Ovary (tissue), 9 donors: Measurements from ENCODE around the gene BRSK2. TPM values are rescaled to one million over a fixed set of nuclear protein-coding genes. Genes with fewer than 3 reads are reported as not detected.

Source experiments
- DNase-seq, 5 donors: peaks; one replicate each; pipeline ENCODE4 v3.0.0-alpha.2; 2019 to 2020
- H3K27ac ChIP-seq, 2 donors: fragments of 200-600 bp; one replicate each; pipeline versions ENCODE4 v1.5.1 to v1.8.0; 2019 to 2022
- H3K27me3 ChIP-seq: fragments of 200-600 bp; one replicate; pipeline ENCODE4 v1.8.0; 2022
- H3K36me3 ChIP-seq: fragments of 200-600 bp; sonication (generic); one replicate; pipeline ENCODE4 v1.5.1; 2019
- H3K4me1 ChIP-seq: one replicate; pipeline ENCODE4 v1.8.1; 2013; ENCODE audit warnings: mild to moderate bottlenecking, moderate library complexity; ENCODE audit not compliant: insufficient read depth
- H3K4me3 ChIP-seq: fragments of 200-600 bp; sonication (generic); one replicate; pipeline ENCODE4 v1.5.1; 2017
- H3K9me3 ChIP-seq, 2 donors: fragments of 200-600 bp in 1 of 2; sonication (generic) in 1 of 2; one replicate each; pipeline versions ENCODE4 v1.5.1 to v1.8.1; 2013 to 2019; ENCODE audit warnings: mild to moderate bottlenecking in 1 of 2, moderate library complexity in 1 of 2
- EP300 ChIP-seq: sonication (generic); formaldehyde crosslinking; IDR thresholded peaks from one replicate; pipeline ENCODE4 v1.6.1; 2017; ENCODE audit warnings: antibody characterized with exemption
- POLR2A ChIP-seq: fragments of 450-650 bp; IDR thresholded peaks from one replicate; pipeline ENCODE4 v1.6.1; 2017; ENCODE audit warnings: antibody characterized with exemption, mild to moderate bottlenecking, moderate library complexity
- WGBS, 3 donors: extraction: QIAGEN DNeasy Blood & Tissue Kit in 1 of 3; methylation state at CpG; one replicate each; pipeline versions ENCODE4 v1.1.5 to v1.1.7; 2013 to 2017; 5-methylcytosine and 5-hydroxymethylcytosine counted together
- intact Hi-C, 4 donors: fragments of 100-400 bp; cut with DNase I; formaldehyde crosslinking; loops; one replicate each; pipeline versions ENCODE4 v1.11.0 to v1.15.1; 2022 to 2023
- polyA plus RNA-seq, 2 donors: library from polyadenylated mRNA; stranded (reverse); fragments of 200-250 nt in 1 of 2; fragments of 350-450 nt in 1 of 2; fragmentation: Illumina TruSeq in 1 of 2; extraction: RNeasy Lipid Tissue Mini Kit (QIAGEN cat#74804) in 1 of 2; gene quantifications; one replicate each; pipeline ENCODE4 v1.2.3, GENCODE V29; 2013 to 2014
- total RNA-seq, 7 donors: library from RNA; depleted of rRNA in 2 of 7; stranded (reverse); fragments of >200 nt in 2 of 7; fragmentation: NEBNext Ultra II Directional in 3 of 7; extraction: Animal tissue kit (Norgen Biotek cat#: 25700) in 3 of 7; gene quantifications; one replicate each; pipeline versions ENCODE4 v1.1.0 to v1.2.4, GENCODE V29; 2016 to 2023
- TF ChIP-seq, protein P1 (sequence below), 3 donors: fragments of 450-650 bp in 2 of 3; fragments of 200-600 bp in 1 of 3; IDR thresholded peaks; one replicate each; pipeline versions ENCODE4 v1.5.1 to v1.8.0; 2016 to 2022; ENCODE audit warnings: antibody characterized with exemption in 3 of 3, mild to moderate bottlenecking in 1 of 3
- donor health status: DM: no; HTN: no; CAD: no; lungs with moderate emphysema.
- donor health status: DM: no; HTN: no; CAD: no.
- donor health status: Bipolar disorder and iron deficiency.
- donor health status: DM: yes; HTN: yes; CAD: no.
- donor health status: DM: no; HTN: no; CAD: no.
- donor health status: DM: yes; HTN: yes; CAD: no.

Gene BRSK2
- total and polyA plus RNA-seq, 9 donors: 0.22 to 1.5 (median 0.52) TPM

DNA sequence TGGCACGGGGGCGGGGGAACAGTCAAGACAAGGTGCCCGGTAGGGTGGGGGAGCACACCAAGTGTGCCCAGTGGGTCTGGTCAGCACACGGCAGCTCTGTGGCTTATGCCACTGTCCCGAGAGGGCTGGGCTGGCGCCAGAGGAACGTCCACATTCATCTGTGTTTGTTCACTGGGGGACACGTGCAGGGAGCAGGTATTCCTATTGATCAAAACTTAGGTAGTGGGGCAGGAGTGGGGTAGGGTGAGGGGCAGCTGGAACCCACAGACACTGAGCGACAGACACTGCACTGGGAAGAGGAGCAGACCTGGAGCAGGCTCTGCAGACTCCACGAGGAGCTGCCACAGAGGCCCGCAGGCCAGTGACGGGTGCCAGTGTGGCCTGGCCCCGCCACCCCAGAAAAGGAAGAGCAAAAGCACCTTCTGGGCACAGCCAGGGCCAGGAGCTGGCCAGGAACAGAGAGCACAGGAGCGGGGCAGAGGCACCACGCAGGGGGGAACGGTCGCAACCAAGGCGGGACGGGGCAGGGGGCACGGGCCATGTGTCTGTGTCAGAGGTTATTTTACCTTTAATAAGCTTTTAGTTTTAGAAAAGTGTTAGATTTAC, 98.9 kb downstream of the BRSK2 start:
- H3K36me3 ChIP-seq: no peaks in the 10 kb centered on the region
- H3K9me3 ChIP-seq: no peaks in the 10 kb centered on the region
- DNase-seq: peak in 3 of 5 donors; percentile 18 to 21 (median 19)
- intact Hi-C loops: no loop called here
- TF ChIP-seq, protein P1, sequence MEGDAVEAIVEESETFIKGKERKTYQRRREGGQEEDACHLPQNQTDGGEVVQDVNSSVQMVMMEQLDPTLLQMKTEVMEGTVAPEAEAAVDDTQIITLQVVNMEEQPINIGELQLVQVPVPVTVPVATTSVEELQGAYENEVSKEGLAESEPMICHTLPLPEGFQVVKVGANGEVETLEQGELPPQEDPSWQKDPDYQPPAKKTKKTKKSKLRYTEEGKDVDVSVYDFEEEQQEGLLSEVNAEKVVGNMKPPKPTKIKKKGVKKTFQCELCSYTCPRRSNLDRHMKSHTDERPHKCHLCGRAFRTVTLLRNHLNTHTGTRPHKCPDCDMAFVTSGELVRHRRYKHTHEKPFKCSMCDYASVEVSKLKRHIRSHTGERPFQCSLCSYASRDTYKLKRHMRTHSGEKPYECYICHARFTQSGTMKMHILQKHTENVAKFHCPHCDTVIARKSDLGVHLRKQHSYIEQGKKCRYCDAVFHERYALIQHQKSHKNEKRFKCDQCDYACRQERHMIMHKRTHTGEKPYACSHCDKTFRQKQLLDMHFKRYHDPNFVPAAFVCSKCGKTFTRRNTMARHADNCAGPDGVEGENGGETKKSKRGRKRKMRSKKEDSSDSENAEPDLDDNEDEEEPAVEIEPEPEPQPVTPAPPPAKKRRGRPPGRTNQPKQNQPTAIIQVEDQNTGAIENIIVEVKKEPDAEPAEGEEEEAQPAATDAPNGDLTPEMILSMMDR (IDR thresholded peaks at IDR 0.05): no peak
- TF ChIP-seq EP300: no peak
- no peak for TF ChIP-seq POLR2A
- H3K4me3 ChIP-seq: no peak overlapping the region
- WGBS, 3 donors: 87 to 93% (median 91%) methylated on average over 20 of the region's 20 CpGs
- H3K27me3 ChIP-seq: no peaks in the 10 kb centered on the region
- no peak overlapping the region for H3K27ac ChIP-seq
- peaks cover 30% of the 10 kb centered on the region for H3K4me1 ChIP-seq

DNA sequence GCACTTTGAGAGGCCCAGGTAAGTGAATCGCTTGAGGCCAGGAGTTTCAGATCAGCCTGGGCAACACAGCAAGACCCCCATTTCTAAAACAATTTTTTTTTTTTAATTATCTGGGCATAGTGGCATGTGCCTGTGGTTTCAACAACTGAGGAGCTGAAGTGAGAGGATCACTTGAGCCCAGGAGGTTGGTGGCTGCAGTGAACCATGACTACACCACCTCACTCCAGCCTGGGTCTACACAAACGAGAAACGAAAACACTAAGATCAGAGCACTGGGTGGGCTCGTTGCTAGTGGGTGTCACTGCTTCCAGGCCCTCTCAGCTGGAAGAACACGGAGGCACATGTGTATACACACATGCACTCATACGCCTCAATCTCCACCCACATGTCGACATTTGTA, 100.9 kb downstream of the BRSK2 start:
- no peaks in the 10 kb centered on the region for H3K9me3 ChIP-seq
- H3K4me1 ChIP-seq: peaks cover 24% of the 10 kb centered on the region
- no peaks in the 10 kb centered on the region for H3K27me3 ChIP-seq
- TF ChIP-seq, protein P1 (IDR thresholded peaks at IDR 0.05): no peak
- TF ChIP-seq POLR2A: no peak
- no peak for TF ChIP-seq EP300
- no peaks in the 10 kb centered on the region for H3K36me3 ChIP-seq
- H3K27ac ChIP-seq: no peak overlapping the region
- H3K4me3 ChIP-seq: no peak overlapping the region
- peak in 1 of 5 donors; percentile 4 for DNase-seq
- intact Hi-C loops: no loop called here
- WGBS, 3 donors: 77 to 86% (median 80%) methylated on average over 7 of the region's 7 CpGs

DNA sequence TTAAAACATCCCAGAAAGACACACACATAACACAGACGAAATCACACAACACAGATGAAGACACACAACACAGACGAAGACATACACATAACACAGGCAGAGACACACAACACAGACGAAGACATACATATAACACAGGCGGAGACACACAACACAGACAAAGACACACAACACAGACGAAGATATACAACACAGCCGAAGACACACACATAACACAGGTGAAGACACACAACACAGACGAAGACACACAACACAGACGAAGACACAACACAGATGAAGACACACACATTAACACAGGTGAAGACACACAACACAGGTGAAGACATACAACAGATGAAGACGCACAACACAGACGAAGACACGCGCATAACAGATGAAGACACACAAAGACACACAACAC, 101.6 kb downstream of the BRSK2 start:
- no peaks in the 10 kb centered on the region for H3K27me3 ChIP-seq
- no peaks in the 10 kb centered on the region for H3K36me3 ChIP-seq
- 91 to 96% (median 94%) methylated on average over 12 of the region's 12 CpGs for WGBS, 3 donors
- peaks cover 18% of the 10 kb centered on the region for H3K4me1 ChIP-seq
- no peak overlapping the region for H3K27ac ChIP-seq
- H3K9me3 ChIP-seq: no peaks in the 10 kb centered on the region
- no peak for TF ChIP-seq POLR2A
- TF ChIP-seq EP300: no peak
- TF ChIP-seq, protein P1 (IDR thresholded peaks at IDR 0.05): no peak
- H3K4me3 ChIP-seq: no peak overlapping the region
- DNase-seq: peak in 1 of 5 donors; percentile 0
- intact Hi-C loops: no loop called here

DNA sequence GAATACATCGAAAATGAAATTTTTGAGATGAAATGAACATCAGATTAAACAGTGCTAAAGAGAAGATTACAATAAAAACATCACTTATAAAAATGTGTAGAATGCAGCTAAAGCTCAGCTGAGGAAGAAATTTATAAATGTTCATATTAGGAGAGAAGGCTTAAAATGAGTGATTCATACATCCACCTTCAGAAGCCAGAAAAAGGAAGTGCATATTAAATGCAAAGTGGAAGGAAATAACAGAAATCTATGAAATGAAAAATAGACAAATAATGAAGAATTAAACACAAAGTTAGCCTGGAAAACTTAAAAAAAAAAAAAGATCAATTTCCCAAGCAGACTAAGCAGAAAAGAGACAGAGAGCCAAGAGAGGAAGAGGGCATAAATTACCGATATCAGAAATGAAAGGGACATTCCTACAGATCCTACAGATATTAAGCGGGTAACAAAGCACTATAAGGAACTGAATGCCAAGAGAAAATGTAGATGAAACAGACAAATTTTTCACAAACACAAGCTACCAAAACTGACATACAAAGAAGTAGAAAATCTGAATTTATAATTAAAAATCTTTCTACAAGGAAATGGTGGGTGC, 104.0 kb downstream of the BRSK2 start:
- intact Hi-C loops: no loop called here
- Histone ChIP-seq H3K27ac (no peak overlapping the region), H3K9me3 (no peaks in the 10 kb centered on the region), H3K4me1 (peaks cover 6% of the 10 kb centered on the region), H3K36me3 (no peaks in the 10 kb centered on the region), H3K4me3 (no peak overlapping the region), H3K27me3 (no peaks in the 10 kb centered on the region)
- TF ChIP-seq POLR2A: no peak
- TF ChIP-seq EP300: no peak
- TF ChIP-seq, protein P1 (IDR thresholded peaks at IDR 0.05): no peak
- WGBS, 3 donors: 75 to 93% (median 90%) methylated on average over 3 of the region's 3 CpGs
- no peak for DNase-seq
